Esophagus muscularis mucosa (tissue), 3 donors: Measurements from ENCODE around the gene EPB41L5.

Experiments
- POLR2A ChIP-seq: fragments of 450-650 bp; IDR thresholded peaks from one replicate; pipeline ENCODE4 v1.6.1; 2017; ENCODE audit warnings: antibody characterized with exemption, moderate library complexity, mild to moderate bottlenecking, low read depth
- TF ChIP-seq, protein P1 (sequence below), 3 experiments: fragments of 200-600 bp in 2 of 3; fragments of 450-650 bp in 1 of 3; sonication (generic) in 2 of 3; IDR thresholded peaks; one replicate each; pipeline ENCODE4 v1.5.1; 2017 to 2019; ENCODE audit warnings: antibody characterized with exemption in 3 of 3, mild to moderate bottlenecking in 2 of 3, moderate library complexity in 1 of 3

DNA sequence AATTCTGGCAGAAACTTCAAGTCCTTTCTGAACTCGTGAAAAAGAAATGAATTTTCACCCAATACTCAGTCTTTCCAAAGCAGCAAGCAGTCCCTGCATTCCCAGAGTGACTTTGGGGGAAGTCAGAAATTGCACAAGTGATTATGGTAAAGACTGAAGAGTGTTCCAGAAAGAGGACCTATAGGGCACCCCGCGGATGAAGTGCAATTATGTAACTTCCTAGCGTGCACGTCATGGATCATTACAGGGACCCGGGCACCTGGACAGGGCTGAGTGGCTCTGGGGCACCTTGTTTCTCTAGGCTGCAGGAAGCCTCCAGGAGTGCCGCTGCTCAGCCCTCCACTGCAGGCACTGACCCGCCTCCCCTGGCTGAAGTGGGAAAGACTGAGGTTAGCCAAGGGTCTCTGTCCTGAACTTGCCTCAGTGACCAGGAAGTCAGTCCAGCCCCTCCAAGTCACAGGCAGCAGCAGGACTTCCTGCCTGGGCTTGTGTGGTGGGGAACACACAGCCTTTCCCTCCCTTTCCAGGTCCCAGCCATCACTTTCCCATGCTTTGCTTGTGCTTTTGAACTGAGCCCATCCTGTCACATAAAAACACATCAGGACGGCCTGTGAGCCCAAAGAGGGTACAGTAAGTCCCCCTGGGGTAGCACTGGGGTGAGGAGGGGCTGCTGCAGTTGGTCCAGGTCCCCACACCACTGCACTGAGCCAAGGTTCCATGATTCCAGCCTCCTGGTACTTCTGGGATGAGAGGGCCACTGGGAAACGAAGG is 190.6 kb downstream of the EPB41L5 start:
- TF ChIP-seq POLR2A, result no peak
- TF ChIP-seq, protein P1, sequence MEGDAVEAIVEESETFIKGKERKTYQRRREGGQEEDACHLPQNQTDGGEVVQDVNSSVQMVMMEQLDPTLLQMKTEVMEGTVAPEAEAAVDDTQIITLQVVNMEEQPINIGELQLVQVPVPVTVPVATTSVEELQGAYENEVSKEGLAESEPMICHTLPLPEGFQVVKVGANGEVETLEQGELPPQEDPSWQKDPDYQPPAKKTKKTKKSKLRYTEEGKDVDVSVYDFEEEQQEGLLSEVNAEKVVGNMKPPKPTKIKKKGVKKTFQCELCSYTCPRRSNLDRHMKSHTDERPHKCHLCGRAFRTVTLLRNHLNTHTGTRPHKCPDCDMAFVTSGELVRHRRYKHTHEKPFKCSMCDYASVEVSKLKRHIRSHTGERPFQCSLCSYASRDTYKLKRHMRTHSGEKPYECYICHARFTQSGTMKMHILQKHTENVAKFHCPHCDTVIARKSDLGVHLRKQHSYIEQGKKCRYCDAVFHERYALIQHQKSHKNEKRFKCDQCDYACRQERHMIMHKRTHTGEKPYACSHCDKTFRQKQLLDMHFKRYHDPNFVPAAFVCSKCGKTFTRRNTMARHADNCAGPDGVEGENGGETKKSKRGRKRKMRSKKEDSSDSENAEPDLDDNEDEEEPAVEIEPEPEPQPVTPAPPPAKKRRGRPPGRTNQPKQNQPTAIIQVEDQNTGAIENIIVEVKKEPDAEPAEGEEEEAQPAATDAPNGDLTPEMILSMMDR (IDR thresholded peaks at IDR 0.05), result no peak
